GM12873 (cell line): ENCODE measurements around the gene ARID3A.

Experiments
- TF ChIP-seq, protein P1 (sequence below): IDR thresholded peaks from 2 replicates; pipeline ENCODE4 v1.5.1; 2012; ENCODE audit warnings: low read depth, mild to moderate bottlenecking, moderate library complexity, low read length, control low read depth; ENCODE audit not compliant: insufficient read depth; ENCODE audit errors: missing control alignments

Gene ARID3A

DNA sequence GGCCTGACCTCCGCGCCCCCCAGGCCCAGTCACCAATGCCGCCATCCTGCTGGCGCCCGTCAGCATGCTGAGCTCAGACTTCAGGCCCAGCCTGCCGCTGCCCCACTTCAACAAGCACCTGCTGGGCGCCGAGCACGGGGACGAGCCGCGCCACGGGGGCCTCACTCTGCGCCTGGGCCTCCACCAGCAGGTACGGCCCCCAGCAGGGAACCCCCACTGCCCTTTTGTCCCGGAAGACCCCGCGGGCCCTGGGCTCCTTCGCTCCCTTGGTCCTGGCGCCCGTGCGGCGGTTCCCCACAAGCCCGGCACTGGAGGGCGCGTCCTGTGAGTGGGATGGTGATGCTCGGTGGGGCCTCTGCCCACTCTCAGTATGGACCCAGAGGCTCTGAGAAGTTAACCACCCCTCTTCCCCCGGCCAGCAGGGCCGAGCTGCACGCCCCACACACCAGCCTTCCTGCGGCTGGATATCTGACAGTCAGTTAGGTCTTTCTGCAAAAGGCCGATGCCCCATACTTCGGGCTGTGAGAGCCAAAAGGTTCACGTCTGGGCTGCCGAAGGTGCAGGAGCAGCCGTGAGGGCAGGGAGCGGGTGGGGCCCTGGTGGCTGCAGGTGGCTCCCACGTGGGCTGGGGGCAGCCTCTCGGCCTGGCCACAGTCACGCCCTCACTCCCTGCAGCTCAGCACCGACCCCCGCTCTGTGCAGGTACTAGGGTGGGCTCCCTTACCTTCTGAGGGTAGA is 66.3 kb downstream of the ARID3A start:
- TF ChIP-seq, protein P1, sequence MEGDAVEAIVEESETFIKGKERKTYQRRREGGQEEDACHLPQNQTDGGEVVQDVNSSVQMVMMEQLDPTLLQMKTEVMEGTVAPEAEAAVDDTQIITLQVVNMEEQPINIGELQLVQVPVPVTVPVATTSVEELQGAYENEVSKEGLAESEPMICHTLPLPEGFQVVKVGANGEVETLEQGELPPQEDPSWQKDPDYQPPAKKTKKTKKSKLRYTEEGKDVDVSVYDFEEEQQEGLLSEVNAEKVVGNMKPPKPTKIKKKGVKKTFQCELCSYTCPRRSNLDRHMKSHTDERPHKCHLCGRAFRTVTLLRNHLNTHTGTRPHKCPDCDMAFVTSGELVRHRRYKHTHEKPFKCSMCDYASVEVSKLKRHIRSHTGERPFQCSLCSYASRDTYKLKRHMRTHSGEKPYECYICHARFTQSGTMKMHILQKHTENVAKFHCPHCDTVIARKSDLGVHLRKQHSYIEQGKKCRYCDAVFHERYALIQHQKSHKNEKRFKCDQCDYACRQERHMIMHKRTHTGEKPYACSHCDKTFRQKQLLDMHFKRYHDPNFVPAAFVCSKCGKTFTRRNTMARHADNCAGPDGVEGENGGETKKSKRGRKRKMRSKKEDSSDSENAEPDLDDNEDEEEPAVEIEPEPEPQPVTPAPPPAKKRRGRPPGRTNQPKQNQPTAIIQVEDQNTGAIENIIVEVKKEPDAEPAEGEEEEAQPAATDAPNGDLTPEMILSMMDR, result no peak

DNA sequence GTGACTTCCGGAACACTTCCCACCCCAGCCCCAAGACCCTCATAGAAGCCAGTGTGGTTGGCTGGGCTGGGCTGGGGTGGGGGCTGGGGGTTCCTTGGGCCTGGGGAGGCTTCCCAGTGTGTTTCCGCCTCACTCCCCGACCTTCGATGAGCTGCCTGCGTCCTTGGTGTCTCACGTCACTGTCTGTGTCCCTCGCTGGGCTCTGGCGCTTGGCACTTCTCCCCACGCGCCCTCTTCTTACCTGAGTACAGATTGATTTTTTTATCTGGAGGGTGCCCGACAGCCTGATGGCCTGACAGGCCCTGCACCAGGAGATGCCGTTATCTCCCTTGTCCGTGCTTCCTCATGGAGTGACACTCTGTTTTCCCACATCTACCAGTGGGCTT is 66.8 kb downstream of the ARID3A start:
- TF ChIP-seq, protein P1, result no peak

DNA sequence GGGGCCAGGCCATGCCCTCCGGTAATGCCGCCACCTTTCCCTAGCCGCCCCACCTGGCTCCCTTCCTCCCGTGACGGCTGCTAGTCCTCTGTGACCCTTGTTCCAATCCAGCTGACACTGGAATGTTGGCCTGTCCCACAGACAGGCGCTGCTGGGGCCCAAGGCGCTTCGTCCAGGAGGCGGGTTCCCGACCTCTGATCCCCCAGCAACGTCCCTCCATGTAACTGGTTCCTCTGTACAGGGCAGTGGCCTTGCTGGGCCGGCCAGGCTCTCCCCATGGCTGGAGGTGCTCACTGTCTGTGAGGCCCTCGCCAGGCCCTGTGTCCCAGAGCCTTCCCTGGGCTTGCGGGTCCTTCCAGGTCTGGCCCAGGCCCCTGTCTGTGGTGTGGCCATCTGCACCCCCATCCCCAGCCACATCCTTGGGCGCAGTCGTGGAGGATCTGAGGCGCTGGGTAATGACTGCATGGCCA is 67.6 kb downstream of the ARID3A start:
- TF ChIP-seq, protein P1, result no peak

DNA sequence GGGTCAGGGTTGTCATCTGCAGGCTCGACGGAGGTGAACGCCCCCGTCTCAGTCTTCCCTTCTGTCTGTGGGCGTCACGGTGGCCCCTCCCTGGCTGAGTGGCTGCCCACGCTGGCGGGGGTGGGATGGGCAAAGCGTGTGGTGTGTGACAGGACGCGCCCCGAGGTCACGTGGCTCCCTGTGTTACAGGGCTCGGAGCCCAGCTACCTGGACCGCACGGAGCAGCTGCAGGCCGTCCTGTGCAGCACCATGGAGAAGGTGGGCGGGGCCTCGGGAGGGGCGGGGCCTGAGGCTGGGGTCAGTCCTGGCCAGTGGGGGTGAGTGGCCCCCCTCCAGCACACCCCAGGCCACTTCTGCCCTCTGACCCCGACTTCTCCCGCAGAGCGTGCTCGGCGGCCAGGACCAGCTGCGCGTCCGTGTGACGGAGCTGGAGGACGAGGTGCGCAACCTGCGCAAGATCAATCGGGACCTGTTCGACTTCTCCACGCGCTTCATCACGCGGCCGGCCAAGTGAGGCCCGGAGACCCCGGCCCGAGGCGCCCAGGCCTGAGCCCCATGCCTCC is 68.1 kb downstream of the ARID3A start:
- TF ChIP-seq, protein P1, result no peak

DNA sequence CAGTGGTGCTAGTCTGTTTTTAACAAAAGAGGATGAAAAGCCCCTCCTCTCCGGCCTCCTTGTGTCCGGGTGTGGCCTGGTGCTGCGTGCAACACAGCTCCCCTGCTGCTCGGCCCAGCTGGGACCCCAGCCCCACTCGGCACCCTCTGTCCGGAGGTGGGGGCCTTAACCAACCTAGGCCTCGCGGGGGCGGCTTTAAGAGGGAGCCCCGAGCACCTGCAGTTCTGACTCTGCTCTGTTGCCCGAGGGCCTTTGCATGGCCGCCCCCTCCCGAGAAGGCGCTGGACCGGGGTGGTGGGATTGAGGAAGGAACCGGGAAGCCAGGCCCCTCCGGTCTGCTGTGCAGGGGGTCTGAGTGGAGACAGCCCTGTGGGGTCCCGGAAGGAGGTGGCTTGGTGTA is 68.7 kb downstream of the ARID3A start:
- TF ChIP-seq, protein P1, result no peak

DNA sequence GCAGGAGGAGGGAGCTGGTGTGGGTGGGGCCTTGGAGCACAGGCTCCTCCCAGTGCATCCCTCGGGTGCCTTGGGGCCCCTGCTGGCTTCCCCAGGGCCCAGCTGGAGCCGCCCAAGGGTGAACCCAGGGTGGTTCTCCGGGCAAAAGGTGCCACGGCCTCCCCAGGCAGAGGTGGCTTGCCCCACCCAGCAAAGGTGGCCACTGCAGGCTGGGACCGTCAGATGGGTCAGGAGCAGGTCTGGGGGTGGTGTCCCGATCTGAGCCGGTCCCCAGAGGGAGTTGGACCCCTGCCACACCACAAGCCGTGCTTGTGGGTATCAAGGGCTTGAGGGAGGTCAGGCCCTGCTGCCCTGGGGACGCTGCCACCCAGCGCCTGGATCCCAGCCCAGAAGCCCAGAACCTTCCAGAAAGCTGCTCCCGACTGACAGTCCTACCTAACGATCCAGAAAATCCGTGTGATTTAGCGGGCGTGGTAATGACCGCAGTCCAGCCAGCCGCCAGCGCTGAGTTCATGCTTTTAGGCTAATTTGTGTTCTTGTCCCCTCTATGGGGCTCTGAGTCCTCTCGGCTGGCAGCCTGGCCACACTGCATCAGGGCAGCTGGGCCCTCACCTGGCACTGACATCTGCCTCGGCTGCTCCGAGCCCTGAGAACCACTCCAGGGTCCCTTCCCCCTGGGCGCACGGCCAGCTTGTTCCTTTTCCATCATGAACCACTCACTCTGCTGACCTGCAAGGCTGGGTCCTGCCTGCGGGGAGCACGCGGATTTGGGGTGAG is 69.4 kb downstream of the ARID3A start:
- TF ChIP-seq, protein P1, result no peak
